Activated T-helper 1 cell treated with anti-CD3 and anti-CD28 coated beads, Interleukin-12 subunit alpha, Interleukin-12 subunit beta, Interleukin-2, Interleukin-4 antibody, amounts not matched to agents 30 ng/mL and 10 ng/mL and 1 ng/mL, durations not matched to agents 14 hours and 24 hours and 36 hours (primary cell): ENCODE measurements around the gene TNFRSF13B. TPM values are rescaled to one million over a fixed set of nuclear protein-coding genes. Genes with fewer than 3 reads are reported as not detected.

Source experiments
- DNase-seq: peaks from one replicate; pipeline ENCODE4 v3.0.0; 2021; ENCODE audit warnings: low spot score
- H3K27ac Mint-ChIP-seq: one replicate; pipeline ENCODE4 v1.8.0; 2021; ENCODE audit warnings: mild to moderate bottlenecking, mixed read lengths
- H3K27me3 Mint-ChIP-seq: one replicate; pipeline ENCODE4 v1.8.0; 2022; ENCODE audit warnings: mild to moderate bottlenecking, moderate library complexity, mixed read lengths; ENCODE audit not compliant: insufficient read depth
- H3K36me3 Mint-ChIP-seq: one replicate; pipeline ENCODE4 v1.8.0; 2021; ENCODE audit warnings: low read depth, mixed read lengths
- H3K4me1 Mint-ChIP-seq: one replicate; pipeline ENCODE4 v1.8.0; 2021; ENCODE audit warnings: low read depth, mixed read lengths
- H3K4me3 Mint-ChIP-seq: one replicate; pipeline ENCODE4 v1.8.0; 2021; ENCODE audit warnings: mild to moderate bottlenecking, moderate library complexity, mixed read lengths
- H3K9me3 Mint-ChIP-seq: one replicate; pipeline ENCODE4 v1.8.0; 2021; ENCODE audit warnings: mixed read lengths
- intact Hi-C: fragments of 100-400 bp; cut with micrococcal nuclease; formaldehyde crosslinking; loops from one replicate; pipeline ENCODE4 v1.15.1; 2024
- total RNA-seq: library from RNA; stranded (reverse); gene quantifications from 2 replicates; pipeline ENCODE4 v1.2.3, GENCODE V29; 2022

Gene TNFRSF13B
- total RNA-seq, 1 donor from 2014 or later = not detected

DNA sequence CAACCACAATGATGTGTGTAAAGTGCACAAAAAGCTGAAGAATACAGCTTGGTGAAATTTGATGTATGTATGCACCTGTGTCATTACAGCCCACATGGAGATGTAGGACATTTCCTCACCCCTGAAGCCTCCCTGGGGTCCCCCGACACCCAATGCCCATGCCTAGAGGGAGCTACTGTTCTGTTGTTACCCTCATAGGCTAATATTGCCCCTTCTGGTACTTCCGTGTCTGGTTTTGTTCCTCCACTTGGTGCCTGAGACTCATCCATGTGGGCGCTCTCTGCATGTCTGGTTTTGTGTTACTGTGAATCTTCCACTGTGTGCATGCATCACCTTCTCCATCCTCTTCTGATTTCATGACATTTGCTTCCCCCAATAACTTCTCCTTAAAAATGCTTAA lies 18.6 kb downstream of the TNFRSF13B start:
- H3K4me1 Mint-ChIP-seq = no peaks in the 10 kb centered on the region
- peaks cover 1% of the 10 kb centered on the region for H3K36me3 Mint-ChIP-seq
- H3K4me3 Mint-ChIP-seq = no peak overlapping the region
- intact Hi-C loops = no loop called here
- peaks cover 17% of the 10 kb centered on the region for H3K9me3 Mint-ChIP-seq
- H3K27me3 Mint-ChIP-seq = peaks cover 11% of the 10 kb centered on the region
- H3K27ac Mint-ChIP-seq = no peak overlapping the region
- DNase-seq = no peak

- peaks cover 22% of the 10 kb centered on the region for H3K9me3 Mint-ChIP-seq
- H3K27ac Mint-ChIP-seq = no peak overlapping the region
- peaks cover 9% of the 10 kb centered on the region for H3K27me3 Mint-ChIP-seq
- no peaks in the 10 kb centered on the region for H3K4me1 Mint-ChIP-seq
- H3K4me3 Mint-ChIP-seq = no peak overlapping the region
- peaks cover 1% of the 10 kb centered on the region for H3K36me3 Mint-ChIP-seq
- no peak for DNase-seq
- intact Hi-C loops = no loop called here
Measured at GRCh38 chr17:16952401-16952800, 19.5 kb downstream of the TNFRSF13B start.

GRCh38 chr17:16950488-16950887 lies 21.4 kb downstream of the TNFRSF13B start:
- Mint-ChIP-seq H3K36me3 (peaks cover 1% of the 10 kb centered on the region), H3K27ac (no peak overlapping the region), H3K27me3 (peaks cover 3% of the 10 kb centered on the region), H3K9me3 (peaks cover 16% of the 10 kb centered on the region), H3K4me3 (no peak overlapping the region), H3K4me1 (no peaks in the 10 kb centered on the region)
- DNase-seq = no peak
- intact Hi-C loops = no loop called here

GRCh38 chr17:16948587-16949376 lies 23.1 kb downstream of the TNFRSF13B start:
- Mint-ChIP-seq H3K27me3 (peaks cover 3% of the 10 kb centered on the region), H3K27ac (no peak overlapping the region), H3K36me3 (no peaks in the 10 kb centered on the region), H3K4me3 (no peak overlapping the region), H3K9me3 (peaks cover 16% of the 10 kb centered on the region), H3K4me1 (no peaks in the 10 kb centered on the region)
- intact Hi-C loops = no loop called here
- no peak for DNase-seq

DNA sequence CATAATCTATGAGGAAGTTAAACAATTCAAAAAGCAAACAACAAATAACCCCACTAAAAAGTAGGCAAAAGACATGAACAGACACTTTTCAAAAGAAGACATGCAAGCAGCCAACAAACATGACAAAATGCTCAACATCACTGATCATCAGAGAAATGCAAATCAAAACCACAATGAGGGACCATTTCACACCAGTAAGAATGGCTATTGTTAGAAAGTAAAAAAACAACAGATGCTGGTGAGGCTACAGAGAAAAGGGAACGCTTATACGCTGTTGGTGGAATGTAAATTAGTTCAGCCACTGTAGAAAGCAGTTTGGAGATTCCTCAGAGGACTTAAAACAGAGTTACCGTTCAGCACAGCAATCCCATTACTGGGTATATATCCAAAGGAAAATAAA lies 24.4 kb downstream of the TNFRSF13B start:
- no peaks in the 10 kb centered on the region for H3K4me1 Mint-ChIP-seq
- no peak for DNase-seq
- intact Hi-C loops = no loop called here
- H3K9me3 Mint-ChIP-seq = peaks cover 16% of the 10 kb centered on the region
- H3K4me3 Mint-ChIP-seq = no peak overlapping the region
- no peak overlapping the region for H3K27ac Mint-ChIP-seq
- peaks cover 5% of the 10 kb centered on the region for H3K27me3 Mint-ChIP-seq
- no peaks in the 10 kb centered on the region for H3K36me3 Mint-ChIP-seq

DNA sequence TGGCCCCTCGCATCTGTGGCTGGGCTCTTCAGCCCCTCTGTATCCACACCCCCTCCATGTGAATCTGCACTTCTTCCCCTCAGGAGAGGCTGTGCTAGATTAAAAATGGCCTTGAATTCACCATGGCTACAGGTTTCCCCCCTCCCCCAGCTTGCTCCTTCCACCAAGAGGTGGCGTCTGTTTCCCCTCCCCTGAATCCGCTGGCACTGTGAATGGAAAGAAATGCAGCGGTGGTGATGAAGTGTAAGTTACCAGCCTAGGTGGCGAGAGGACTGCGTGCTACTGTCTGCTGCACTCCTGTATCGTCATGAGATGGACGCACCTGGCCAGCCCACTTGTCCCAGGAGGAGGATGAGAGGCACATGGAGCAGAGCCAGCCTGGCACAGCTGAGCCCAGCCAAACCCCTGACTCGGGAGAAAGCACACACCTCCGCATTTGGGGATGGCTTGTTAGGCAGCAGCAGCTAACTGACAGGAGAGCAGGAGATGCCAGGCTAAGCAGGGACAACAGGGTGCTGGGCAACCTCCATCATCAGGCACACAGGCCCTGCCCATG lies 26.2 kb downstream of the TNFRSF13B start:
- no peak overlapping the region for H3K4me3 Mint-ChIP-seq
- peaks cover 16% of the 10 kb centered on the region for H3K9me3 Mint-ChIP-seq
- intact Hi-C loops = no loop called here
- H3K36me3 Mint-ChIP-seq = no peaks in the 10 kb centered on the region
- no peak for DNase-seq
- H3K27ac Mint-ChIP-seq = no peak overlapping the region
- no peaks in the 10 kb centered on the region for H3K4me1 Mint-ChIP-seq
- peaks cover 5% of the 10 kb centered on the region for H3K27me3 Mint-ChIP-seq

DNA sequence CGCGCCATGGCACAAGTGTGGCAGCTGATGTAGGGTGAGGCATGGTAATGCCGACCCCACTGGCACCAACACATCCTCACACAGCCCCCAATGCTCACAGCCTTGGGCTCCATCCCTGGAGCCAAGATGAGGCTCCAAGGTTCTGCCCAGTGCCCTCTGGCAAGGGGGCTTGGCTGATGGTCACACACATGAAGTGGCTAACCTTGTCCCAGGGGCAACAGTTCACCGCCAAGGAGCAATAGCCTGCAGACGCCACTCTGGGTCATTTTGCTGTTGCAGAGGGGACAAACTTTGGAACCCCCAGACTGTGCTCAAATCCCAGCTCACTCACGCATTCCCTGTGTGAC lies 26.8 kb downstream of the TNFRSF13B start:
- DNase-seq = no peak
- intact Hi-C loops = no loop called here
- no peak overlapping the region for H3K27ac Mint-ChIP-seq
- no peak overlapping the region for H3K4me3 Mint-ChIP-seq
- H3K27me3 Mint-ChIP-seq = peaks cover 4% of the 10 kb centered on the region
- H3K9me3 Mint-ChIP-seq = peaks cover 16% of the 10 kb centered on the region
- no peaks in the 10 kb centered on the region for H3K4me1 Mint-ChIP-seq
- H3K36me3 Mint-ChIP-seq = no peaks in the 10 kb centered on the region

GRCh38 chr17:16944334-16945135 lies 27.4 kb downstream of the TNFRSF13B start:
- intact Hi-C loops = no loop called here
- no peak for DNase-seq
- H3K27me3 Mint-ChIP-seq = peaks cover 4% of the 10 kb centered on the region
- H3K4me3 Mint-ChIP-seq = no peak overlapping the region
- H3K4me1 Mint-ChIP-seq = no peaks in the 10 kb centered on the region
- H3K9me3 Mint-ChIP-seq = peaks cover 16% of the 10 kb centered on the region
- H3K27ac Mint-ChIP-seq = no peak overlapping the region
- H3K36me3 Mint-ChIP-seq = no peaks in the 10 kb centered on the region

DNA sequence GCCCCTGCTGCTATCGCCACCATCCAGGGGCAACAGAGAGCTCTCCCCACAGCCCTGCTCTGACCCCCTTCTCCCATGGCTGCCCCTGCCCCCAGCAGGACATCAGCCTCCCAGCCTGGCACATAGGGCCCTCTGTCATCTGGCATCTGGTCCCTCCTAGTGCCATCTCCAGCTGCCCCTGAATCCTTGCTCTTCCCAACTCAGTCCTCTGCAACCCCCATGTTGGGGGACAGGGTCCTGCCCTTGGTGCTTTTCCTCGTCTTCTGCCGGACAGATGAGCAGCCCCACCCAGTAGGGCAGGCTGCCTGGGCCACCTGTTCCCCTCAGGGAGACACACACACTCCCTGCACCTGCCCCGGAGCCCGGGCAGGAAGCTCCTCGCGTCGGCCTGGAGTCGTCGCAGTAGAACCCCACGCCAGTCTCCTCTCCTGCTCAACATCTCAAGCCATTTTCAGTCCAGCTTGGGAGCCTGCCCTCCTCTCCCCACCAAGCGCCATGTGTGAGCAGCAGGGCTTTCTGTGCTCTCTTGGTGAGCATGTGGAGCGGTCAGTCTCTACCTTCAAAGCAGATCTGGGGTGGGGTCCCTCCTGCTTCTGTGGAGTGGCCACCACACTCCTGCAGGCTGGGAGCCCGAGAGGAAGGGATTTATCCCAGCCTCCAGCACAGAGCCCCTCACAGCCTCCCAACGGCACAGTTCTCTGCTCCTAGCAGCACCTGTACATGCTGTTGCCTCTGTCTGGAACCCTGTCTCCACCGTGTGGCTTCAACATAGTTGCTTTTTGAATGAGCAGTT lies 28.2 kb downstream of the TNFRSF13B start:
- Mint-ChIP-seq H3K4me3 (no peak overlapping the region), H3K27ac (no peak overlapping the region), H3K27me3 (peaks cover 4% of the 10 kb centered on the region), H3K4me1 (no peaks in the 10 kb centered on the region), H3K9me3 (peaks cover 9% of the 10 kb centered on the region), H3K36me3 (no peaks in the 10 kb centered on the region)
- intact Hi-C loops = no loop called here
- no peak for DNase-seq

DNA sequence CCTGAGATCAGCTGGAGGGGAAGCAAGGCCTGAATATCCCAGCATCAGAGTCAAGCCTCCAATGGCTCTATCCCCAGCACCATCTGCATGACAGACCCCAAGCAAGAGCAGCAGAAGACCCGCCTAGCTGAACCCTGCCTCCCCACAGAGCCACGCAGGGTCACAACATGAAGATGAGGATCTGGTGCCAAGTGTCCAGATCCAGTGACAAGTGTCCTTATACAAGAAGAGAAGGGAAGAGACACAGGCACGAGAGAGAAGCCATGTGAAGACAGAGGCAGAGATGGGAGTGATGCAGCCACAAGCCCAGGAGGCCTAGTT lies 28.9 kb downstream of the TNFRSF13B start:
- Mint-ChIP-seq H3K36me3 (no peaks in the 10 kb centered on the region), H3K9me3 (peaks cover 4% of the 10 kb centered on the region), H3K27ac (no peak overlapping the region), H3K27me3 (peaks cover 4% of the 10 kb centered on the region), H3K4me1 (no peaks in the 10 kb centered on the region), H3K4me3 (no peak overlapping the region)
- no peak for DNase-seq
- intact Hi-C loops = no loop called here

- peaks cover 4% of the 10 kb centered on the region for H3K27me3 Mint-ChIP-seq
- no peaks in the 10 kb centered on the region for H3K36me3 Mint-ChIP-seq
- intact Hi-C loops = no loop called here
- H3K9me3 Mint-ChIP-seq = no peaks in the 10 kb centered on the region
- no peaks in the 10 kb centered on the region for H3K4me1 Mint-ChIP-seq
- H3K27ac Mint-ChIP-seq = no peak overlapping the region
- no peak for DNase-seq
- H3K4me3 Mint-ChIP-seq = no peak overlapping the region
Measured at GRCh38 chr17:16942141-16943031, 29.5 kb downstream of the TNFRSF13B start.
